CD4-positive, alpha-beta T cell treated with Interleukin-2 at 100 ng/mL for 4 hours (primary cell): ENCODE measurements around the gene FAM117B.
A peak's percentile ranks its signal among the peaks of the same experiment; 100 is the strongest.

Experiments
- DNase-seq: peaks from one replicate; pipeline ENCODE4 v3.0.0-alpha.2; 2020; ENCODE audit warnings: low spot score

Gene FAM117B

DNA sequence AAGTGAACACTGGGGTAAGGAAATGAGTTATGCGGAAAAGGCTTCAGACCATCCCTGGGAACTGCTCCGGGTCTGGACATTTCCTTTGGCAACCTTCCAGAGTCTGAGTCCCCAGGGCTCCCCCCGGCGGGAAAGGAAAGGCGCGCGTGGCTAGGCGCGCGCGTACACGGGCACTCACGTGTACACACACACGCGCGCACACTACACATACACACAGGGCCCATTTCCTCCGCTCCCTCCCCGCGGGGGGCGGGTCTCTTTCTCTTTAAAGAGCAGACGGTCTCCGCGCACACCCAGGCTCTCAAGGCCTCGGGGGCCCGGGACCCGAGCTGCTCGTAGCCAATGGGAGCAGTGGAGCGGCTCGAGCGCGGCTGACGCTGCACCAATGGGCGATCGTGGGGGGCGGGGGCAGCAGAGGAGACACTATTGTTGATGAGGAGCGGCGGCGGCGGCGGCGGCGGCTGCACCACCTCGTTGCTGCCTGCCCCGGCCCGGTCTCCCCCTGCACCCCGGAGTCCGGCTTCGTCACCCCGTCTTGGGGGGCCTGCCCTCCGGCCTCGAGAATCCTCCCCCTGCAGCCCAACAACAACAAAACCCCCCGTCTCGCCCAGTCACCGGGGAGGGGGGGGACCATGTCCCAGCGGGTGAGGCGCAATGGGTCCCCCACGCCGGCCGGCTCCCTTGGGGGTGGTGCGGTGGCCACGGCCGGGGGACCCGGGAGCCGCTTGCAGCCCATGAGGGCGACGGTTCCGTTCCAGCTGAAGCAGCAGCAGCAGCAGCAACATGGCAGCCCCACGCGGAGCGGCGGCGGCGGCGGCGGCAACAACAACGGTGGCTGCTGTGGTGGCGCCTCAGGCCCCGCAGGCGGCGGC is at the start of gene FAM117B:
Gene FAM117B (plus strand): TSS at position 414 of the 872 bp plus-strand sequence. CDS start 219 bp downstream, at position 633.
- DNase-seq = peak; percentile 98

DNA sequence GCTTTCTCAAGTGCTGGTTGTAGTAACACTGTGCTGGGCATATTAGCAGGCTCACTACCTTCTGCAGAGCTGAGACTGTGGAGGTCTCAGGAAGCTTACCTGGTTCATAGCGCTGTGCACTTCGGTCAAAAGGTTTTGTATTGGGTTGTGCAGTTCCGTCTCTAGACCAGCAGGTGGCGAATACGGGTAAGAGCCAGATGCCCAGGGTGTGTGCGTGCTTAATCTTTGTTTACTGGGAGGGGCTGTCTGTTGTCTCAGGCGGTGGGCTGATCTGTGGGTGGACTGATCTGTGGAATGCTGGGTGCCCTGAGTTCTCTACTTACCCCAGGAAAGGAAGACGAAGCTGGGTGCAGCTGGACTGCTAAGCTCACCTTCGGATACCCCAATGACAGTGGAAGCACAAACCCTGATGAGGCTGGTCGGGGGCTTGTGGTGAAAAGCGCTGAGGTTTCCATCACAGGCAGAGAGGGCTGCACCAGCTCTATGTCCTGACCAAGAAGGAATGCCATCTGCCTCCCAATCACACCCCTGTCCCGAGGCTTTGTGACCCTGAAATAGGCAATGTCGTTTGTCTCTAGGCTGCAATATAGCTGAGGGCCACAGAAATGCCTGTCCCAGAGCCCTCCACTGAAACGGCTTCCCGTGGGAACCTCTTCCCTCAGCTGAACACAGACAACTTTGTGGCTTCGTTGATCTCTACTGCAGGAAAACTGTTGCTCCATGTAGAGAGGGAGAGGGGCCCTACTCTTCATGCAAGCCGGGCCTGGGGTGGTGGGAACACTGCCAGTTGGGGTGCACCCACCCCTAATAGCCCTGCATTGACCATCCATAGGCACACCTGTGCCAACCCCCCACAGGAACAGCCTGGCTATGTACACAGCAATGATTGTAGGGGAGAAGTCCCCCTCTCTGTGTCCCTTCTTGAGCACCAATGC is 45.9 kb upstream of the FAM117B start:
- DNase-seq = peak; percentile 81

DNA sequence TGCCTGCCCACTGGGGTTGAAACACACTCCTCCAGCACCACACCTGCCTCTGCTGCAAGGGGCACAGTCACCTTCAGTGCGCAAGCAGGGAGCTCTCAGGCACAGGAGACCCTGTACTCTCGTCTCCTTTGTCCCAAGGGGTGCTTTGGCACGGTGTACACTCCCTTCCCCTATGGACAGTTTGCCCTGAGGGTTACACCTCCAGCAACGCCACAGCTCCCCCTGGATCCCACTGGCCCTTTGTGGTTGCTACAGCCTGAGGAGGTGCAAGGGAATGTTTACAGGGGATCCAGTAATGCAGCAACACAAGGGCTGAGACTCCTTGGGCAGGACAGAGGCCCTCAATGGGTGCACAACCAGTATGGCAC is 45.2 kb upstream of the FAM117B start:
- DNase-seq = no peak

DNA sequence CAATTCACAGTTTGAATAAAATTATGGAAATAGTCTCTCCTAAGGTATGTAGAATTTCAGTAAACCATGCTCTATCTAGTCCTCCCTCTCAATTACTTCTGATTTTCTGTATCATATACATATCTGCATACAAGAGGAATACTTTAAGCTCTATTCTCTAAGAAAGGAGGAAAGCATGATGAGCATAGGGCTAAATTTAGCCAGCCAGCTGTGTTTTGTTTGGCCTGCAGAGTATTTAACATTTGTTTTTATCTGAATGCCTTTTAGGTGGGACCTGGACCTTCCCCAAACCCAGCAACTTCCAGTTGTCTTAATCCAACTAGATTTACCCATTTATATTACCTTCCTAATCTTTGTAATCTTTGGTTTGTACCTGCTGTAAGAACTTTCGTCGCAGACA is 42.2 kb upstream of the FAM117B start:
- DNase-seq = no peak

DNA sequence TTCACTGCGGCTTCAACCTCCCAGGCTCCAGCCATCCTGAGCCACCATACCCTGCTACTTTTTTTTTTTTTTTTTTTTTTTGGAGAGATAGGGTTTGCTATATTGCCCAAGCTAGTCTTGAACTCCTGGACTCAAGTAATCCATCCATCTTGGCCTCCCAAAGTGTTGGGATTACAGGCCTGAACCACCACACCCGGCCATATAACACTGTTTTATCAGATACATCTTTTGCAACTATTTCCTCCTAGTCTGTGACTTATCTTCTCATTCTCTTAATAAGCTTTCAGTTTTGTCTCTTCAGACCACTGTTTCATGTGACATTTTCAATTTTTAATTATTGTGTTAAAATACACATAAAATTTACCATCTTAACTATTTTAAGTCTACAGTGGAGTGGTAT is 35.7 kb upstream of the FAM117B start:
- DNase-seq = no peak

DNA sequence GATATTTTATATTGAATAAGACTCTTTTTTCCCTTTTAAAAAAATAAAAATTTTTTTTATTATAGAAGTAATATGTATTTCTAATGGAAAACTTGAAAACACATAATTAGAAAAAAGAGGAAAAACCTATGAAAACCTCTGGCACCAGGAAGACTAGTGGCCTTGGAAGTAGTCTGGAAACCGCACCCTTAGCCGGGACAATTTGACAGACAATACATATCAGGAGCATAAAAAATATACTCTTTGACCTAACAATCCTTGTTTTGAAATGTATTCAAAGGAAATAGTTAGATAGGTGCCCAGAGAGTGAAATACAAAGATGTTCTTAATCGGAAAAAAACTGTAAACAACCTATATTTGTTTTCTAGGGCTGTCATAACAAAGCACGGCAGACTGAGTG is 34.9 kb upstream of the FAM117B start:
- no peak for DNase-seq

DNA sequence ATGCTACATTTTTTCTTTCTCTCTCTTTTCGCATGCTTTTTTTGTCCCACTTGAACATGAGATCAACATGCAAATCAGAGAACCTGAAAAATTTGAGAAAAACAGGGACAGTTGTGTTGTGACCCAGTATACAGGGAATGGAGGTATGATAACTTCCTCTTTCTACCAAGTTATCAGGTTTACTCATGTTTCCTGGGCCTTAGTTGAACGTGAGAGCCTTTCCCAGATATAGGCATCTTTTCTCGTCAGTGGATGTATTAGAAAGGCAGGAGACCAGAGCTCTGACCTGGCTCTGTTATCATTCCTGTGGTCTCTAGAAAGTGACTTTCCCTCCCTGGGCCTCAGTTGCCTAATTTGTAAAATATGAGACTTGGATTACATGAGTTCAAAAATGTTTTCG is 30.1 kb upstream of the FAM117B start:
- DNase-seq = no peak

DNA sequence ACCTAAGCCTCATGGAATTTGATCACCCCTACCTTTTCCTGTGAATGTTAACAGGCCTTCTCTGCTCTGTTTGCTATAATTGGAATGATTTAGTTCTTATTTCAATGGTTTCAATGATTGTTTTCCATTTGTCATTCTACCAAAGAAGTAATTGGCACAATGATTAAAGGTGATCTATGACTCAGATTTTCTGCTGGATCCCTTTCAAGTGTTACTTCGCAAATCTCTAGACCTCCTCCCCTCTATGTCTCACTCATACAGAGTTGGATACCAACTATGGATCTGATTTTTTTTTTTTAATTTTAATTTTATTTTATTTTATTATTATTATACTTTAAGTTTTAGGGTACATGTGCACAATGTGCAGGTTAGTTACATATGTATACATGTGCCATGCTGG is 29.6 kb upstream of the FAM117B start:
- no peak for DNase-seq

DNA sequence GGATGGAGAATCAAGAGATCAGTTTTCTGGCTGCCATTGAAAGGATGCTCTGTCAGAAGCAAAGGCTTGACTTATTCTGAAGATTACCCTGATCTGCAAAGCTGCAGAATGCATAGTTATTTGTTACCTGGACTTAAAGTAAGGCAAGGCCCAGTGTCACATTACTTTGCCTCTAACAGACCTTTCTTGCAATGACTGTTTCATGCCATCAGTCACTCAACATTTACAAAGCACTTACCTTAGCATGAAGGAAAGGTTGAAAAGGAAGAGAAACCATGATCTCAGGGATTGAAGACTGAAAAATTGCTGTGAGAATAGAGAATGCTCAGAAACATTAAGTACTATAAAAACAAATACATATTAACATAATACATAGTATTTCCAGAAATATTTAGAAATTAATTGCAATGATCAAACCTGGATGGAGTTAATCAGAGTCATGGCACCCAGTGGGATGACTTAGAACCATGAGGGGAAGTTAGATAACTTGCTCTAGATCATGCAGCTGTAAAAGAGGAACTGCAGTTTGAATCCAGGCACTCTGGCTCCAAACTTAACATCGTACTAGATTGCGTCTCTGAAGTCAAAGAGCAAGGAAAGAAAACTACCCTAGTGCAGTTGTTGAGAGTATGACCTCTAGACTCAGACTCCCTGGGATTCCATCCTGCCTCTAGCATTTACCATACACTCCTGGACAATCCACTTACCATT is 26.5 kb upstream of the FAM117B start:
- DNase-seq = no peak

DNA sequence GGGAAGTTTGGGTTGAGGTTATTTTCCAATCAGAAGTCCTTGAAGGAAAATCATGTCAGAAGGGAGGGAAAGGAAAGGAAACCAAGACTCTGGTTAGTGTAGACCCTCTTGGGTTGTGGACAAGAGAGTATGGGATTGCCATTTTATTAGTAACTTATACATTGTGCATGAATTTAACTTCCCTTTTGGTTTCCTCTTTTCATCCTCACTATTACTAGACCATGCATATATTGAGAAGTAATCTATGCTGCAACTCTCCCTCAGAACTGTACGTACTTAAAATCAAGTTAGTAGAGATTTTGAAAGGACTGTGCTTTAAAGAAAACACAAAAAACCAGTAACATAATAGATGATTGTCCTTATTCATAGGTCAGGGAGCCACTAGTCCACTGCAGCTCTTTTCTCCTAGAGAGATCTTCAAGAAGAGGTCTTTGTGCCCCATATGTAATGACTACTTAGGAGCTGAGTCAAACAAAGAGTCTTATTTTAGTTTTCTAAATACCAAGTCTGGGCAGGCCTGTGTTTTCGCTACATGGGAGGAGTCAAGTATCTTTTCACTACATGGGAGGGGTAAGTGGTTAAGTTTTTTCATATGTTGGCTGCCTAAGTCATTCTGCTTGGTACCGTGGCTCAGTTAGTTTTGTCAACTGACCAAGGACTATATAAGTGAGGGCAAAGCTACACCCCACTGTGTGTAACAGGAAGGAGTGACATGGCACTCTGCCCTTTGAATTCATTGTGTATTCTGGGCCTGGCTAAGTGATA is 25.2 kb upstream of the FAM117B start:
- no peak for DNase-seq

DNA sequence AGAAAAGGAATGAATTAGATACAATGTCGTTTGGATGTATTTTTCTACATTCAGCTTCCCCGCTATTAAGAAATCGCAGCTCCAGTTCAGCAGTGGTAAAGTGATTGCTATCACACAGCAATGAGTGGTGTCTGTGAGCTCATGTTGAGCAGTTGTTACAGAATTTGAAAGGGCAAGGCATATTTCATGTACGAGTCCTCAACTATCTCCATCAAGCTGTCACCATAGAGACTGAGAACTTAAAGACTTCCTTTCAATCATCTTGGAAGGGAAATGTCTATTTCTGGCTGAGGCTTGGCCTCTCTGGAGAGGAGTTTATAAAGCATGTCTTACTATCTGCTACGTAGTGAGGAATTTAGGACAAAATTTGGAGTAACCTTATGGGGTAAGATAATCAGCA is 24.4 kb upstream of the FAM117B start:
- no peak for DNase-seq

DNA sequence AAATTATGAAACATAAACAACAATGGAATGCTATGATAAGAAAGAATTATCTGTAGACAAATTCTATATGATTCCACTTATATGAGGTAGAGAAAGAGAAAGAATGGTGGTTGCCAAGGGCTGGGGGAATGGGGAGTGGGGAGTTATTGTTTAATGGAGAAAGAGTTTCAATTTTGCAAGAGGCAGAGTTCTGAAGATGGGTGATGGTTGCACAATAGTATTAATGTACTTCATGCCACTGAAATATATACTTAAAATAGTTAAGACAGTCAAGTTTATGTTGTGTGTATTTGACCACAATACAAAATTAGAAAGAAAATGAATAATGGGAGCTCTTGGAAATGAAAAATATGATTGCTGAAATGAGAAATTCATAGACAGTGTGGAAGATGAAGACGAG is 22.6 kb upstream of the FAM117B start:
- no peak for DNase-seq

DNA sequence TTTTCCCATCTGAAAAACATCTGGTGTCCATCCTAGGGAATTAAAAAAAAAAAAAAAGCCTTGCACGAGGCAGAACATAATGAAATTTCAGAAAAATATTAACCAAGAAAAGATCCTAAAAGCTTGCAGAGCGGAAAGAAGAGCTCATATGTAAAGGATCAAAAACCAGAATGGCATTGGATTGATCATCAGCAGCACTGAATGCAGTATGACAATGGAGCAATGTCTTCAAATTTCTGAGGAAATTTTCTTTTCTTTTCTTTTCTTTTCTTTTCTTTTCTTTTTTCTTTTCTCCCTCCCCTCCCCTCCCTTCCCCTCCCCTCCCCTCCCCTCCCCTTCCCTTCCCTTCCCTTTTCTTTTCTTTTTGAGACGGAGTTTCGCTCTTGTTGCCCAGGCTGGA is 21.3 kb upstream of the FAM117B start:
- no peak for DNase-seq

DNA sequence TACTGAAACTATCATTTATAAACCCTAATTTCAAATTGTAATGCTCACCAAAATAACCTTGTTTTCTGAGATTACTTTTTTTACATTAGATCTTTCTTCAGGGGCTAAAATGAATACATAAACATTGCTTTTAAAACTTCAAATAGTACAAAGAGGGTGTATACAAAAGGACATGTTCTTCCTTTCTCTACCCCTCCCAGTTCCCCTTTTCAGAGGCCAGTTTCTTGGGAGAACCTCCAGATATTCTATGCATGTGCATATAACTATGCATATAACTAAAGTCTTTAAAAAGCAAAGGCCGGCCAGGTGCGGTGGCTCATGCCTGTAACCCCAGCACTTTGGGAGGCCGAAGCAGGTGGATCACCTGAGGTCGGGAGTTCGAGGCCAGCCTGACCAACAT is 10.6 kb upstream of the FAM117B start:
- DNase-seq = no peak

DNA sequence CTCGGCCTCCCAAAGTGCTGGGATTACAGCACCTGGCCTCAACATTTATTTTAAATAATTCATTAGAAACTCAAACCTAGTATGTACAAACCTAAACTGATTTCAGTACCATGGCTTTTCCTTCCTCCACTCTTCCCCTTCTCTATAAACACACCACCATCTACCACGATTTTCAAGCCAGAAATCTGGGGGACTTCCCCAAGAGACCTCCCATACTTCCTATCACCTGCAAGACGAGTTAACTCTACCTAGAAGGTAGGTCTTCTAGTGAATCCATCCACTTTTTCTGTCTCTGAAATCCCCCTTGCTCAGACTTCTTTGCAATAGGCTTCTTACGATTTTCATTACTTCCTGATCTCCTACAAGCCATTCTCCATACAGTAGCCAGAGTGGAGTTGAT is 7.7 kb upstream of the FAM117B start:
- no peak for DNase-seq

DNA sequence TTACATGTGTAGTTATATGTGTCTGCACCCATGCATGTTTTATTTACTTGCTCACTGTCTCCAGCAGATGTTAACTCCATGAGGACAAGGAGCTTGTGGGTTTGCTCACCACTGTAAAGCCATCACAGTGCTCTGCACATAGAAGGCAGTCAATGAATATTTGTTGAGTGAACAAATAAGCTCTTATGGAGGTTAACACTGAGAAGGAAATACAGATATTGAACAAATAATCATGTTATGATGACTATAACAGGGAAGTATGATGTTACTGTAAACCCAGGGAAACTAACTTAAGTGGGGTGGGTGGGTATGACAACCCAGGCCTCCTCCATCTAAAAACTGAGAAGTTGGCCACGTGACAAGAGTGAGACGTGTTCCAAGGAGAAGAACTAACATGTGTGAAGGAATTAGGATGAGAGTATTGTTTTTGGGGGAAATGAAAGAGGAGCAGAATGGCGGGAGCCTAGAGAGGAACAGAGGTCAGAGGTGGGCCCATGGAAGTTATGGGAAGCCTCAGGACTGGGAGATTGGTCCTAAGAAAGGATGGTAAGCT is 6.0 kb upstream of the FAM117B start:
- no peak for DNase-seq

DNA sequence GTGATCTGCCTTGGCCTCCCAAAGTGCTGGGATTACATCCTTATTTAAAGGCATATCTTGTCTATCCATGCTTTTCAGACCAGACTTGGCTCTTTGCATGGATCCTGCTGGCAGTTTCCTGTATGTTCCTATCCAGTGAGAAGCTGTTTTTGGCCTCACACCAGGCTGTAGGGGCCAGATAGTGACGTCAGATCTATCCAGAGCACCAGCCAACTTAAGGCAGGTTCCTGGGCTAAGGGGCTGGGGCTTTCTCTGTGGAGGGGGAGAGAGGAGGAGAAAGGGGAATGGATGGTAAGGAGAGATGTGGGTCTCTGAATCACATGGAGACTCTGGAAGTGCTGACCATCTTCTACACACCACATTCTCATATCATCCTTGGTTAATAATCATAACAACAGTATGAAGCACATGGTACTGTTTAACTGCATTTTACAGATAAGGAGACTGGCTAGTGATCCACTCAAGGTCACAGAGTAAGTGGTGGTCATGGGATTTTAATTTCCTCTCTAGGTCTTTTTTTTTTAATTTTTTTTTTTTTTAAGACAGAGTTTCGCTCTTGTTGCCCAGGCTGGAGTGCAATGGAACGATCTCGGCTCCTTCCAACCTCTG is 2.0 kb upstream of the FAM117B start:
- no peak for DNase-seq

DNA sequence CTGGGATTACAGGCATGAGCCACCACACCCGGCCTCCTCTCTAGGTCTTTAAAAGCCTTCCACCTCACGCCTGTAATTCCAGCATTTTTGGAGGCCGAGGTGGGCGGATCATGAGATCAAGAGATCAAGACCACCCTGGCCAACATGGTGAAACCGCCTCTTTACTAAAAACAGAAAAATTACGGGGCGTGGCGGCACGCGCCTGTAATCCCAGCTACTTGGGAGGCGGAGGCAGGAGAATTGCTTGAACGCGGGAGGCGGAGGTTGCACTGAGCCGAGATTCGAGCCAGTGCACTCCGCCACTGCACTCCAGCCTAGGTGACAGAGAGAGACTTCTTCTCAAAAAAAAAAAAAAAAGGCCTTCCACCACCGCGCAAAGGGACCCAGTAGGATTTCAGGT is 1.3 kb upstream of the FAM117B start:
- DNase-seq = no peak

DNA sequence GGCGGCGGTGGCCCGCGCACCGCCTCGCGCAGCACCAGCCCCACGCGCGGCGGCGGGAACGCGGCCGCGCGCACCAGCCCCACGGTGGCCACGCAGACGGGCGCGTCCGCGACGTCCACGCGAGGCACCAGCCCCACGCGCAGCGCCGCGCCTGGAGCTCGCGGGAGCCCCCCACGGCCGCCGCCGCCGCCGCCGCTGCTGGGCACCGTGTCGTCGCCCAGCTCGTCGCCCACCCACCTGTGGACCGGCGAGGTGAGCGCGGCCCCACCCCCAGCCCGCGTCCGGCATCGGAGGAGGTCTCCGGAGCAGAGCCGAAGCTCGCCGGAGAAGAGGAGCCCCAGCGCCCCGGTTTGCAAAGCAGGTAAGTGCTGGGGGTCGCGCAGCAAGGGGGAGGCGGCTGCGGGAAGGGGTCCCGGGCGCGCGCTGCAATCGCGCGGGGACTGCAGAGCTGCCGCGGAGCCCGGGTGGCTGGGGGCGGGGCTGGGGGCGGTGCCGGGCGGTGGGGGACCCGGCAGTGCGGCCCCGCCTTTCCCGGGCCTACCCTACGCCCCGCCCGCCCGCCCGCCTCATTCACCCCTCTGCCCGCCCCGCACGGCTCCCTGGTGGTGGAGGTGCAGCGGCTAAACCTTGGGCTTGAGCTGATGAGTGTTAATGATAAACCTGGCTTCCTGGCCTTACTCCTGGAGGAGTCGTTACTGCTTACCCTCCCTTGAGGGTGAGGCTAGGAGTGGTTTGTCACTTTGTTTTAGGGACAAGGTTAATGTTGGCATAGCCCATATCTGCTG is 851 bp downstream of the FAM117B start:
- peak; percentile 79 for DNase-seq

DNA sequence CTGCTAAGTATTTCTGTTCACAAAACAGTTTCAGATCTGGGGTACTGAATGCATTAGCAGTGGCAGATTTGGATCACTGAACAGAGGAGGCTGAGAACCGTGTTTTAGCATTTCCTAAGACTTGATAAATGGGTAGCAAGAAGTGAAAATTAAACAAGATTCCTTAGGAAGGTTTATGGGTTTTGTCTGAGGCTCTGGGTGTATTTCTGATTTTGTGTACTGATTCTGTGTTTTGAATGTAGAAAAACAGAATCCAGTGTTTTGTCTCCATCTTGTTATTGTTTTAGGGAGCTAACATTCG is 1.4 kb downstream of the FAM117B start:
- DNase-seq = no peak
